NCI-H69 (cell line): ENCODE results near the gene ERG.
A peak's percentile ranks its signal among the peaks of the same experiment; 100 is the strongest.

Source experiments
- DNase-seq: peaks from one replicate; lab custom pipeline; 2025; lab: John Stamatoyannopoulos, UW

The ERG gene

GRCh38 chr21:38358098-38358497 is 140.2 kb downstream of the ERG start:
- DNase-seq = no peak

GRCh38 chr21:38356883-38357625 is 141.2 kb downstream of the ERG start:
- DNase-seq = no peak

- peak; percentile 80 for DNase-seq
Measured at GRCh38 chr21:38355992-38356781, 142.1 kb downstream of the ERG start.

GRCh38 chr21:38355353-38355752 is 142.9 kb downstream of the ERG start:
- DNase-seq = no peak

- DNase-seq = no peak
Measured at GRCh38 chr21:38354746-38355145, 143.5 kb downstream of the ERG start.

- DNase-seq = no peak
Measured at GRCh38 chr21:38354231-38354630, 144.0 kb downstream of the ERG start.

- DNase-seq = peak; percentile 78
Measured at GRCh38 chr21:38352536-38353219, 145.6 kb downstream of the ERG start.

- peak; percentile 70 for DNase-seq
Measured at GRCh38 chr21:38351961-38352521, 146.2 kb downstream of the ERG start.

- no peak for DNase-seq
Measured at GRCh38 chr21:38351176-38351959, 146.9 kb downstream of the ERG start.

GRCh38 chr21:38350684-38351083 is 147.6 kb downstream of the ERG start:
- DNase-seq = no peak

GRCh38 chr21:38349977-38350376 is 148.3 kb downstream of the ERG start:
- no peak for DNase-seq

GRCh38 chr21:38349111-38349746 is 149.0 kb downstream of the ERG start:
- peak; percentile 65 for DNase-seq

- DNase-seq = peak; percentile 31
Measured at GRCh38 chr21:38346286-38346685, 152.0 kb downstream of the ERG start.

GRCh38 chr21:38343691-38344090 is 154.6 kb downstream of the ERG start:
- DNase-seq = peak; percentile 63

GRCh38 chr21:38342739-38343138 is 155.5 kb downstream of the ERG start:
- no peak for DNase-seq

- no peak for DNase-seq
Measured at GRCh38 chr21:38341546-38342012, 156.7 kb downstream of the ERG start.

GRCh38 chr21:38340131-38340530 is 158.1 kb downstream of the ERG start:
- DNase-seq = no peak

GRCh38 chr21:38337793-38338192 is 160.5 kb downstream of the ERG start:
- no peak for DNase-seq

GRCh38 chr21:38334866-38335265 is 163.4 kb downstream of the ERG start:
- DNase-seq = no peak

GRCh38 chr21:38333301-38334272 is 164.7 kb downstream of the ERG start:
- DNase-seq = no peak
